Coronary artery (tissue), 2 donors: ENCODE results near the gene MAJIN.

Source experiments
- DNase-seq: peaks from one replicate; pipeline ENCODE4 v3.0.0-alpha.2; 2017; ENCODE audit warnings: low spot score
- H3K27ac ChIP-seq, 2 donors: fragments of 200-600 bp; sonication (generic); one replicate each; pipeline ENCODE4 v1.5.1; 2016 to 2019
- H3K4me3 ChIP-seq: fragments of 200-600 bp; sonication (generic); 2 replicates; pipeline ENCODE4 v1.5.1; 2016; ENCODE audit warnings: mild to moderate bottlenecking, moderate library complexity
- CTCF ChIP-seq: fragments of 200-600 bp; sonication (generic); IDR thresholded peaks from one replicate; pipeline ENCODE4 v1.5.1; 2019; ENCODE audit warnings: antibody characterized with exemption

Gene MAJIN

DNA sequence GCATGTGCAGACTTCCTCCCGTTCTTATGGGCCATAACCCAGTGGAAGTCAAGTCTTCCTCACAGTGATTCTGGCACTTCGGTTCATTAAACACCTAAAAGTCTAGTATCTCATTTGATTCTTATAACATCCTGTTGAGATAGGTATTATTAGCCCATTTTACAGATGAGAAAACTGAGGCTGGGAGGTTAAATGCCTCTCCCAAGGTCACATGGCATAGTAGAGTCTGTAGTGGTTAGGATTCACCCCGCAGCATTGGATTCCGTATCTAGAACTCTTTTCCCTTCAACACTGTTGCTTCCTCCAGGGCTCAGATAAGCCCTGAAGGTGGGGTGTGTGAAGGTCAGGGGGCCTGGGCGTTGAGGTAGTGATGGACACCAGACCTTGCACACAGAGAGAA lies 39.6 kb downstream of the MAJIN start:
- Histone ChIP-seq H3K27ac (no peak overlapping the region), H3K4me3 (no peak overlapping the region)
- DNase-seq, result no peak
- no peak for TF ChIP-seq CTCF

GRCh38 chr11:64931290-64931689 lies 40.6 kb downstream of the MAJIN start:
- no peak for TF ChIP-seq CTCF
- Histone ChIP-seq H3K4me3 (no peak overlapping the region), H3K27ac (no peak overlapping the region)
- no peak for DNase-seq

DNA sequence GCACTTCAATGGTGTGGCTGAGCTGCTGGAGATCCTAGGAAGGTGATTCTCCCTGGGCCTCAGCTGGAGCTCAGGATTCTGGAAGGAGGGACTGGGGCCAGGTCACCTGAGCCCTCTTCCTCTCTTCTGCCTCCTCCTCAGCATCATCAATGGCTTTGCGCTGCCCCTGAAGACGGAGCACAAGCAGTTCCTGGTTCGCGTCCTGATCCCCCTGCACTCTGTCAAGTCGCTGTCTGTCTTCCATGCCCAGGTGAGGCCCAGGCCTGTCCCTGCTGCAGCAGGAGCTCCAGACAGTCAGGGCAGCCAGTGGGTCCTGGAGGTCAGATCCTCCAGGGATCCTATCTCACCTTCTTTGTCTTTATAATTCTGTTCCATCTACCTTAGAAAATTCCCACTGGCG lies 41.6 kb downstream of the MAJIN start:
- TF ChIP-seq CTCF, result no peak
- H3K4me3 ChIP-seq, result no peak overlapping the region
- no peak for DNase-seq
- H3K27ac ChIP-seq, result no peak overlapping the region

DNA sequence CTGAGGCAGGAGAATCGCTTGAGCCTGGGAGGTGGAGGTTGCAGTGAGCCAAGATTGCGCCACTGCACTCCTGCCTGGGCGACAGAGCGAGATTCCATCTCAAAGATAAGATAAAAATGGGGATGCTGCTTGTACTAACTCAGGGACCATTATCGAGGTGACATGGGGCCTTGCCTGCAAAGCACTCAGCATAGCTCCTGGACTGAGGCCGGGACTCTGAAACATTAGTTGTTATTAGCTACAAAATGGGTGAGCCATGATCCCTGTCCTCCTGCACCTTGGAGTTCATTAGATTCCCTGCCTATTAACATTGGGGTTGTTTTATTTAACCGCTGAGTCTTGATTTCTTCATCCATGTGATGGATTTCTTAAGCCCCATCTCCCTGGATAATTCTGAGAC lies 42.3 kb downstream of the MAJIN start:
- TF ChIP-seq CTCF, result no peak
- no peak for DNase-seq
- H3K4me3 ChIP-seq, result no peak overlapping the region
- no peak overlapping the region for H3K27ac ChIP-seq

DNA sequence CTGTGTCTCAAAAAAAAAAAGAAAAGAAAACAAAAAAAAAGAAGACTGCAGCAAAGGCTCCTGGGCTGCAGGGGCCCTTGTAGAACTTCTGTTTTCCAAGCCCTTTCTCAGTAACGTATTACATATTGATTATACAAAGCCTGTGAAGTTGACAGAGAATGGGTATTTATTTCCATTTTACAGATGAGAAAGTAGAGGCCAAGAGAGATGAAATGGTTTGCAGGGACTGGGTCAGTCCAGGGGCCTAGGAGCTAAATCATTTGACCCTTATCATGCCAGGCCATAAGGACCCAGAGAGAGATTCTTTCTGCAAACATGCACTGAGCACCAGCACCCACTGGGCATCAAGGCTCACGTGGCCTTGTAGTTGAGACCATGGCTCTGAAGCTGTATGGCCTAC lies 43.0 kb downstream of the MAJIN start:
- DNase-seq, result no peak
- TF ChIP-seq CTCF, result no peak
- Histone ChIP-seq H3K4me3 (no peak overlapping the region), H3K27ac (no peak overlapping the region)

DNA sequence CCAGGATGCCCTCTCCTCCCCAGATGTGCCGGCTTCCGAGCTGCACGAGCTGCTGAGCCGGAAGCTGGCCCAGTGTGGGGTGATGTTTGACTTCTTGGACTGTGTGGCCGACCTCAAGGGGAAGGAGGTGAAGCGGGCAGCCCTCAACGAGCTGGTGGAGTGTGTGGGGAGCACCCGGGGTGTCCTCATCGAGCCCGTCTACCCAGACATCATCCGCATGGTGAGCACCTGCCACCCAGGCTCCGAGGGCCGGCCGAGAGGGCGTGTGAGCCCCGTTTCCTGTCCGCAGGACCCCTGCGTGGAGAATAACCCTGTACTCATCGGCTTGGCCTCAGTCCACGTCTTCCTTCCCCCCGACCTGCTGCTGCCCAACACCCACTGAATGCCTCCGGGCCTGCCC lies 45.2 kb downstream of the MAJIN start:
- DNase-seq, result no peak
- H3K27ac ChIP-seq, result no peak overlapping the region
- H3K4me3 ChIP-seq, result no peak overlapping the region
- TF ChIP-seq CTCF, result no peak

DNA sequence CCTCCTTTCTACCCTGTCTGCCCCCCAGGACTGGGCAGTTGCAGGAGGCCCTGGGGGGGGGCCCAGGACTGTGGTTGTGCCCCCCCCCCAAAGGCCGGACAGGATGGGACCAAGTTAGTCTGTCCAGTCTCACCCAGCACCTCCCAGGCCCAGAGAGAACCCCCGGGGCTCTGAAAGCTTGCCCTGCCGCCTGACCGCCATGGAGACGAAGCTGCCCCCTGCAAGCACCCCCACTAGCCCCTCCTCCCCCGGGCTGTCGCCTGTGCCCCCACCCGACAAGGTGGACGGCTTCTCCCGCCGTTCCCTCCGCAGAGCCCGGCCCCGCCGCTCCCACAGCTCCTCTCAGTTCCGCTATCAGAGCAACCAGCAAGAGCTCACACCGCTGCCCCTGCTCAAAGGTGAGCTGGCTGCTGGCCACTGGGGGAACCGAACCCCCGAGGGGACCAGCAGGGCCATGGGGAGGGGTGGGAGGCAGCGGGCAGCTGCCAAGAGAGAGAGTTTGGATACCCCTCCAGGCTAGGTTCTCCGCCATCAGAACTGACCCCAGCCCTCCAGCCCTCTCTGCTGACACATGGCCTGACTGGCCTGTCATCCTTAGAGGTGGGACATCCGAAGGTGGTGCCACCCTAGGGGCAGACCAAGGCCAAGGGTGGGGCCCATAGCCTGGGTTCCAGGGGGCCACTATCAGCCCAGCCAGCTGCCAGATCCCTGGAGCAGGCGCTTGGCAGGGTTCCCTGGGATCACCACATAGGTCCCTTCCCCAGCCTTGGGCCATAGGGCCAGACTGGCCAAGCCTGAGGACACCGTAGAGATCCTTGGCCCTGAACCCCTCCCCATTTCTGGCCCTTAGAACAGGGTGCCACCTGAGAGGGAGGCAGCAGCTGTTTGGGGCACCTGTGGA lies 46.1 kb downstream of the MAJIN start:
- peak overlapping the region in 1 of 2 donors; percentile 97 for H3K27ac ChIP-seq

More for the DNA sequence above, 46.1 kb downstream of the MAJIN start:
- H3K4me3 ChIP-seq, result peak overlapping the region; percentile 98
- no peak for TF ChIP-seq CTCF
- no peak for DNase-seq
